ENCODE data around the gene SMC1B.

DNA sequence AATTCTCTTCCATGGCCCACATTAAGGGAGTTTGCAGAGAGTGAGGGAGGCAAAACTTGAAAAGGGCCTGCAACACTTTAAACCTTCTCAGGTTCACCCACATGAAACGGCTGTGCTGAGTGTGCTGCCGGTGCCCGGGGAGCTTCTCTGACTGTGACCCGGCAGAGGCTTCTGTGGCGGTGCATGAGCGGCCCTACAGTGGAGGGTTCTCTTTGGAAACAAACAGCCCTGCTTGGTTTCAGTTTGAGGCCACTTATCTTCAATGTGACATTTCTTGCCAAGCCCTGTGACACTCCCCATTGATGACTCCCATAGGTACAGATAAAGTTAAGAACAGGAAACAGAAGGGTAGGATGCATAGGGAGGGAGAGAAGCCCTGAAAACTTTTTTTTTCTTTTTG, 71.9 kb downstream of the SMC1B start:
- TF ChIP-seq CTCF (IDR thresholded peaks at IDR 0.05 in 8 of 11, conservative IDR thresholded peaks at IDR 0.05 in 3 of 11): no peak
- no peak for TF ChIP-seq POLR2A (IDR thresholded peaks at IDR 0.05)
- TF ChIP-seq POLR2AphosphoS5 (IDR thresholded peaks at IDR 0.05): no peak

All from spleen (tissue), 7 donors.